PC-9 (cell line): ENCODE data around the gene MINDY1. TPM values are rescaled to one million over a fixed set of nuclear protein-coding genes. Genes with fewer than 3 reads are reported as not detected.

ENCODE experiments used
- BruUV-seq: library from RNA; stranded (reverse); fragments of 400-500 nt; replicated peaks from 2 replicates; lab custom pipeline; 2021; lab: Mats Ljungman, UMichigan
- CTCF ChIA-PET: fragments of 300-600 bp; sonication (Branson Sonifier 250); formaldehyde crosslinking; loops from one replicate; lab custom pipeline; 2022; ENCODE audit warnings: antibody characterized with exemption; lab: Charles Lee
- POLR2A ChIA-PET: fragments of 300-600 bp; sonication (Branson Sonifier 250); formaldehyde crosslinking; loops from one replicate; lab custom pipeline; 2022; ENCODE audit warnings: antibody characterized with exemption; ENCODE audit not compliant: unreplicated experiment; lab: Charles Lee
- DNase-seq, 2 experiments: peaks; one replicate each; pipeline versions ENCODE4 v3.0.0 to v3.0.0-alpha.2; 2015 to 2022; ENCODE audit warnings: mixed read lengths in 1 of 2
- H2AFZ ChIP-seq: fragments of 200-600 bp; sonication (generic); 2 replicates; pipeline ENCODE4 v1.8.1; 2017; ENCODE audit warnings: antibody characterized with exemption
- H3F3A ChIP-seq: fragments of 200-600 bp; sonication (generic); 2 replicates; pipeline ENCODE4 v1.8.1; 2017; ENCODE audit warnings: antibody characterized with exemption, mild to moderate bottlenecking, low read depth; ENCODE audit not compliant: insufficient read depth
- H3K27ac ChIP-seq: fragments of 200-600 bp; sonication (generic); 2 replicates; pipeline ENCODE4 v1.6.1; 2016; ENCODE audit warnings: mixed run types
- H3K27me3 ChIP-seq: fragments of 200-600 bp; sonication (generic); 2 replicates; pipeline ENCODE4 v1.6.1; 2016; ENCODE audit warnings: low read depth, mixed run types; ENCODE audit not compliant: insufficient read depth
- H3K36me3 ChIP-seq: fragments of 200-600 bp; sonication (generic); 2 replicates; pipeline ENCODE4 v1.6.1; 2016; ENCODE audit warnings: low read depth, mixed run types
- H3K4me1 ChIP-seq: fragments of 200-600 bp; sonication (generic); replicated peaks from 2 replicates; pipeline ENCODE4 v1.6.1; 2016; ENCODE audit warnings: mixed run types; ENCODE audit not compliant: insufficient read depth
- H3K4me2 ChIP-seq: fragments of 200-600 bp; sonication (generic); 2 replicates; pipeline ENCODE4 v1.6.1; 2017; ENCODE audit warnings: mixed run types
- H3K4me3 ChIP-seq: fragments of 200-600 bp; sonication (generic); 2 replicates; pipeline ENCODE4 v1.6.1; 2016; ENCODE audit warnings: mixed run types
- H3K79me2 ChIP-seq: fragments of 200-600 bp; sonication (generic); 2 replicates; pipeline ENCODE4 v1.6.1; 2017; ENCODE audit warnings: low read depth, mixed run types
- H3K9me2 ChIP-seq: fragments of 200-600 bp; sonication (generic); 2 replicates; pipeline ENCODE4 v1.8.1; 2017; ENCODE audit warnings: mild to moderate bottlenecking; ENCODE audit not compliant: insufficient read depth
- H3K9me3 ChIP-seq: fragments of 200-600 bp; sonication (generic); 2 replicates; pipeline ENCODE4 v1.8.1; 2016; ENCODE audit warnings: low read depth; ENCODE audit not compliant: insufficient read depth
- H4K20me1 ChIP-seq: fragments of 200-600 bp; sonication (generic); 2 replicates; pipeline ENCODE4 v1.8.1; 2017; ENCODE audit not compliant: insufficient read depth
- EZH2 ChIP-seq: fragments of 200-600 bp; sonication (generic); IDR thresholded peaks from 2 replicates; pipeline ENCODE4 v1.8.0; 2017; ENCODE audit warnings: antibody characterized with exemption, low read depth
- intact Hi-C: fragments of 100-400 bp; cut with micrococcal nuclease; formaldehyde crosslinking; loops from one replicate; pipeline ENCODE4 v1.10.0; 2022; ENCODE audit not compliant: unreplicated experiment
- total RNA-seq: library from RNA; stranded (reverse); gene quantifications from 2 replicates; pipeline ENCODE4 v1.2.3, GENCODE V29; 2021
- TF ChIP-seq, protein P1 (sequence below): fragments of 200-600 bp; sonication (generic); conservative IDR thresholded peaks from 2 replicates; pipeline ENCODE4 v1.6.1; 2017; ENCODE audit warnings: mixed run types, antibody characterized with exemption, mild to moderate bottlenecking, moderate library complexity

Gene MINDY1
- total RNA-seq, 1 experiment from 2014 or later: 17.6 TPM

DNA sequence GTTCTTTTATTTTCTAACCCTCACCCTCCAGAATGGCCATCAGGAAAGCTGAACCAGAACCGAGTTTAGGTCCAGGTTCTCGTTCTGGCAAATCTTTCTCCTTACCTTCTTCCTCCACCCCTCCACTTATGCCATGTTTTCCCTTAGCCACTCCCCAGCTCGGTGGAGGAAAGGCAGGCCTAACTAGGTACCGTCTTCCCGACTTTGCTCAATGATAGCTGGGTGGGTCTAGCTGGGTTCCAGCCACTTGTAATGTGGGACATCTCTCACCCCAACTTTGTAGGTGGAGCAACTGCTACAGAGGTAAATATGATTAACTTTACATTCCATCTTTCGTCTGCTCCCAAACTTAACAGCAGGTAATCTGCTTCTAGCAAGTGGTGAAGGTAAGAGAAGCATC is 30.3 kb upstream of the MINDY1 start:
- Histone ChIP-seq H3K27me3 (no peaks in the 10 kb centered on the region), H3K4me3 (no peak overlapping the region), H3K27ac (no peak overlapping the region), H3K4me1 (peaks cover 12% of the 10 kb centered on the region), H3K9me2 (no peaks in the 10 kb centered on the region), H3F3A (no peaks in the 10 kb centered on the region), H3K79me2 (no peaks in the 10 kb centered on the region), H3K9me3 (no peaks in the 10 kb centered on the region), H2AFZ (no peak overlapping the region), H3K4me2 (0 out of 2 replicates have a peak overlapping the region, but pooled peaks have one; percentile 24), H4K20me1 (no peaks in the 10 kb centered on the region), H3K36me3 (no peaks in the 10 kb centered on the region)
- intact Hi-C loops: no loop called here
- no peak for TF ChIP-seq EZH2
- TF ChIP-seq, protein P1, sequence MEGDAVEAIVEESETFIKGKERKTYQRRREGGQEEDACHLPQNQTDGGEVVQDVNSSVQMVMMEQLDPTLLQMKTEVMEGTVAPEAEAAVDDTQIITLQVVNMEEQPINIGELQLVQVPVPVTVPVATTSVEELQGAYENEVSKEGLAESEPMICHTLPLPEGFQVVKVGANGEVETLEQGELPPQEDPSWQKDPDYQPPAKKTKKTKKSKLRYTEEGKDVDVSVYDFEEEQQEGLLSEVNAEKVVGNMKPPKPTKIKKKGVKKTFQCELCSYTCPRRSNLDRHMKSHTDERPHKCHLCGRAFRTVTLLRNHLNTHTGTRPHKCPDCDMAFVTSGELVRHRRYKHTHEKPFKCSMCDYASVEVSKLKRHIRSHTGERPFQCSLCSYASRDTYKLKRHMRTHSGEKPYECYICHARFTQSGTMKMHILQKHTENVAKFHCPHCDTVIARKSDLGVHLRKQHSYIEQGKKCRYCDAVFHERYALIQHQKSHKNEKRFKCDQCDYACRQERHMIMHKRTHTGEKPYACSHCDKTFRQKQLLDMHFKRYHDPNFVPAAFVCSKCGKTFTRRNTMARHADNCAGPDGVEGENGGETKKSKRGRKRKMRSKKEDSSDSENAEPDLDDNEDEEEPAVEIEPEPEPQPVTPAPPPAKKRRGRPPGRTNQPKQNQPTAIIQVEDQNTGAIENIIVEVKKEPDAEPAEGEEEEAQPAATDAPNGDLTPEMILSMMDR: no peak
- ChIA-PET CTCF (interaction anchor here (1.2 kb wide), 1 partner anchor 215 kb away, joined by 4 read pairs; no protein-coding TSS in a partner anchor), POLR2A (interaction anchor here (0.6 to 0.7 kb wide), 2 partner anchors 19 to 30 kb away, joined by 3 to 5 read pairs; partner anchors contain the start of gene MINDY1)
- BruUV-seq: no TSS peak
- DNase-seq: no peak

GRCh38 chr1:151036356-151036755 is 29.7 kb upstream of the MINDY1 start, which contains the start of gene BNIPL:
Gene BNIPL (plus strand): TSS chr1:151036586. CDS start chr1:151036726, 140 bp downstream.
- Histone ChIP-seq H3K27ac (no peak within 1 kb of the TSS), H3K4me1 (peaks cover 12% of the 10 kb centered on the region), H3K9me3 (no peaks in the 10 kb centered on the region), H3F3A (no peaks in the 10 kb centered on the region), H3K27me3 (no peaks in the 10 kb centered on the region), H2AFZ (no peak within 1 kb of the TSS), H3K4me3 (no peak within 1 kb of the TSS), H4K20me1 (no peaks in the 10 kb centered on the region), H3K4me2 (peak within 1 kb of the TSS; percentile 24), H3K36me3 (no peaks in the 10 kb centered on the region), H3K9me2 (no peaks in the 10 kb centered on the region), H3K79me2 (no peaks in the 10 kb centered on the region)
- ChIA-PET POLR2A (interaction anchor here (0.6 to 0.7 kb wide), 4 partner anchors 20 to 139 kb away, joined by 3 to 5 read pairs (median 4); partner anchors contain the start of gene MINDY1), CTCF (interaction anchor here (1.2 kb wide), 1 partner anchor 215 kb away, joined by 4 read pairs; no protein-coding TSS in a partner anchor)
- TF ChIP-seq, protein P1: no peak
- no peak for TF ChIP-seq EZH2
- no TSS peak for BruUV-seq
- intact Hi-C loops: no loop called here
- DNase-seq: peak; percentile 41 to 53

- Histone ChIP-seq H2AFZ (no peak overlapping the region), H3F3A (no peaks in the 10 kb centered on the region), H3K79me2 (no peaks in the 10 kb centered on the region), H3K27ac (no peak overlapping the region), H3K27me3 (no peaks in the 10 kb centered on the region), H4K20me1 (no peaks in the 10 kb centered on the region), H3K36me3 (no peaks in the 10 kb centered on the region; the same call in 1 of the 2 replicates), H3K4me2 (no peak overlapping the region), H3K4me3 (no peak overlapping the region), H3K9me2 (no peaks in the 10 kb centered on the region), H3K9me3 (no peaks in the 10 kb centered on the region), H3K4me1 (peaks cover 12% of the 10 kb centered on the region)
- ChIA-PET POLR2A (interaction anchor here (0.6 kb wide), 1 partner anchor 247 kb away, joined by 3 read pairs; no protein-coding TSS in a partner anchor), CTCF (interaction anchor here (0.5 kb wide), 1 partner anchor 311 kb away, joined by 4 read pairs; no protein-coding TSS in a partner anchor)
- no TSS peak for BruUV-seq
- intact Hi-C loops: no loop called here
- no peak for DNase-seq
- TF ChIP-seq, protein P1: no peak
- no peak for TF ChIP-seq EZH2
Measured at GRCh38 chr1:151035167-151035566, 28.5 kb upstream of the MINDY1 start.
